Glutamatergic neuron (in vitro differentiated cells): Measurements from ENCODE around the gene RRBP1. TPM values are rescaled to one million over a fixed set of nuclear protein-coding genes. Genes with fewer than 3 reads are reported as not detected.

Experiments used
- DNase-seq: peaks from one replicate; pipeline ENCODE4 v3.0.0; 2022
- H3K27ac Mint-ChIP-seq: one replicate; pipeline ENCODE4 v1.8.0; 2020; ENCODE audit warnings: mild to moderate bottlenecking, mixed read lengths, inconsistent platforms; ENCODE audit not compliant: unreplicated experiment
- H3K27me3 Mint-ChIP-seq: one replicate; pipeline ENCODE4 v1.8.0; 2020; ENCODE audit warnings: mild to moderate bottlenecking, moderate library complexity, mixed read lengths, inconsistent platforms; ENCODE audit not compliant: unreplicated experiment
- H3K36me3 Mint-ChIP-seq: one replicate; pipeline ENCODE4 v1.8.0; 2020; ENCODE audit warnings: mild to moderate bottlenecking, mixed read lengths, inconsistent platforms; ENCODE audit not compliant: unreplicated experiment
- H3K4me1 Mint-ChIP-seq: one replicate; pipeline ENCODE4 v1.8.0; 2020; ENCODE audit warnings: mild to moderate bottlenecking, low read depth, mixed read lengths, inconsistent platforms; ENCODE audit not compliant: unreplicated experiment
- H3K4me3 Mint-ChIP-seq: one replicate; pipeline ENCODE4 v1.8.0; 2020; ENCODE audit warnings: mild to moderate bottlenecking, mixed read lengths, inconsistent platforms; ENCODE audit not compliant: unreplicated experiment
- H3K9me3 Mint-ChIP-seq: one replicate; pipeline ENCODE4 v1.8.0; 2020; ENCODE audit warnings: mild to moderate bottlenecking, moderate library complexity, mixed read lengths, inconsistent platforms; ENCODE audit not compliant: unreplicated experiment
- CTCF ChIP-seq: fragments of 200-600 bp; sonication (generic); IDR thresholded peaks from one replicate; pipeline ENCODE4 v1.5.0; 2021; ENCODE audit not compliant: partially characterized antibody, unreplicated experiment
- total RNA-seq: library from RNA; stranded (reverse); fragmentation: NEBNext Ultra II Directional; extraction: Animal tissue kit (Norgen Biotek cat#: 25700); gene quantifications from one replicate; pipeline ENCODE4 v1.2.1, GENCODE V29; 2021; ENCODE audit not compliant: unreplicated experiment

The RRBP1 gene
- total RNA-seq, 1 donor from 2014 or later, result 63.3 TPM

- no peak for TF ChIP-seq CTCF
- H3K27ac Mint-ChIP-seq, result no peak overlapping the region
- no peak for DNase-seq
- H3K4me1 Mint-ChIP-seq, result peaks cover 9% of the 10 kb centered on the region
- H3K4me3 Mint-ChIP-seq, result peak overlapping the region; percentile 75
- peaks cover 11% of the 10 kb centered on the region for H3K36me3 Mint-ChIP-seq
- peaks cover 11% of the 10 kb centered on the region for H3K9me3 Mint-ChIP-seq
- peaks cover 16% of the 10 kb centered on the region for H3K27me3 Mint-ChIP-seq
Measured at GRCh38 chr20:17683218-17684076, 1.4 kb upstream of the RRBP1 start.

- H3K4me3 Mint-ChIP-seq, result peak overlapping the region; percentile 75
- H3K36me3 Mint-ChIP-seq, result peaks cover 11% of the 10 kb centered on the region
- DNase-seq, result no peak
- TF ChIP-seq CTCF, result peak; percentile 60
- peaks cover 16% of the 10 kb centered on the region for H3K27me3 Mint-ChIP-seq
- peaks cover 11% of the 10 kb centered on the region for H3K9me3 Mint-ChIP-seq
- H3K27ac Mint-ChIP-seq, result no peak overlapping the region
- H3K4me1 Mint-ChIP-seq, result peaks cover 9% of the 10 kb centered on the region
Measured at GRCh38 chr20:17682889-17683198, 802 bp upstream of the RRBP1 start.

- Mint-ChIP-seq H3K4me1 (peaks cover 9% of the 10 kb centered on the region), H3K36me3 (peaks cover 7% of the 10 kb centered on the region), H3K27me3 (peaks cover 13% of the 10 kb centered on the region), H3K9me3 (peaks cover 11% of the 10 kb centered on the region), H3K4me3 (no peak overlapping the region), H3K27ac (no peak overlapping the region)
- DNase-seq, result no peak
- no peak for TF ChIP-seq CTCF
Measured at GRCh38 chr20:17681726-17682102, 328 bp downstream of the RRBP1 start.

DNA sequence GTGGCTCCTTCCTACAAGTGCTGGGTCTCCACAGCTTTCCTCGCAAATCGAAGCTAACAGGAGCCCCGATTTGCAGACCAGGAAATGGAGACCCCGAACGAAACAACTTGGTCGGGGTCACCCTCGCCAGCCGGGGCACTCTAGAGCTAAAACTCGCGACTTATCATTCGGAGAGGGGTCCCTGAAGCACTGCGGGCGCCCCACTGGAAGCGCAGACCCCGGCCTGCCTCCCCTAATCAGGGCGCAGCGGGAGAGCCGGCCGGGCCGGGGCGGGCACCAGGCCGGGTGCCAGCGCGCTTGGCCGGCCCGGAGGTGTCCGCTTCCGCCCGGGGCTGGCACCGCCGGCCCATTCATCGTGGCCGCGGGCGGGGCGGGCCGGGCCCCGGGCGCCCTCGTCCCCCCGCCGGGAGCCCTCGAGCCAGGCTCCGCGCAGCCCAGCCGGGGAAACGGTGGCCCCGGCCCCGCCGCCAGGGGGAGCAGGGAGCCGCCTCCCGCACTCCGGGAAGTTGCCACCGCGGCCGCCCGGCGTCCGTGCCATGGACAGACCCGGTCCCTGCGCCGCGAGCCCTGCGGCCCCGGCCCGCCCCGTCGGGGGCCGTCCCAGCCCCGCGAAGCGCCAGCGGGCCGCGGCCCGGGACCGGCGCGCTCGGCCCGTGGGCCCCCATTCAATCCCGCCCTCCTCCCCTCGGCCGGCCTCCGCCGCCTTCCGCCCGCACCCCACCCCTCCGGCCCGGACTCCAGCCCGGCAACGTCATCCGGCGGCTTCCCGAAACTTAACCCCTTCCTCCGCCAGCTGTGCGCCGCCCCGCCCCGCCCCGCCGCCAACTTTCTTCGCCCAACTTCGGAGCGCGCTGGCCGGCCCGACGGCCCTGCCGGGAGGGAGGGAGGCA is 961 bp downstream of the RRBP1 start:
- peak overlapping the region; percentile 72 for H3K4me3 Mint-ChIP-seq
- peaks cover 6% of the 10 kb centered on the region for H3K36me3 Mint-ChIP-seq
- peaks cover 9% of the 10 kb centered on the region for H3K4me1 Mint-ChIP-seq
- peak; percentile 60 for TF ChIP-seq CTCF
- peaks cover 11% of the 10 kb centered on the region for H3K9me3 Mint-ChIP-seq
- no peak overlapping the region for H3K27ac Mint-ChIP-seq
- peak; percentile 89 for DNase-seq
- peaks cover 13% of the 10 kb centered on the region for H3K27me3 Mint-ChIP-seq
